ENCODE data around the gene GAB1.

DNA sequence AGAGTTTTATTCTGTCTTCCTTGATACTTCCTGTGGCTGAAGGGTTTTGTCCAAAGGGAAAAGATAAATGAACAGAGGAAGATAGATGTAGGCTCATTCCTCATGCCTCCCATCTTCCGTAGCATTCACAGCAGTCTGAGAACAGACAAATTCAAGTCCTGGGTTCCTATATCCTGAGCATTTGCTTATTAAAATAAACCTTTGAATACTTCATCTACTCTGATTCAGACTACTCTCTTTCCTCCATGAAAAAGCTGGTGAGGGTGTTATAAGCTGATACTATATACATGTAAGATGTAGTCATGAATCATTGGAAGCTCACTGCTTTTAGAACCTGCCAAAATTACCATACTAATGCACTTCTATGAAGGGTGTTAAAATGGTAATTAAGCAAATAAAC is 61.2 kb downstream of the GAB1 start:
- TF ChIP-seq, protein P1, sequence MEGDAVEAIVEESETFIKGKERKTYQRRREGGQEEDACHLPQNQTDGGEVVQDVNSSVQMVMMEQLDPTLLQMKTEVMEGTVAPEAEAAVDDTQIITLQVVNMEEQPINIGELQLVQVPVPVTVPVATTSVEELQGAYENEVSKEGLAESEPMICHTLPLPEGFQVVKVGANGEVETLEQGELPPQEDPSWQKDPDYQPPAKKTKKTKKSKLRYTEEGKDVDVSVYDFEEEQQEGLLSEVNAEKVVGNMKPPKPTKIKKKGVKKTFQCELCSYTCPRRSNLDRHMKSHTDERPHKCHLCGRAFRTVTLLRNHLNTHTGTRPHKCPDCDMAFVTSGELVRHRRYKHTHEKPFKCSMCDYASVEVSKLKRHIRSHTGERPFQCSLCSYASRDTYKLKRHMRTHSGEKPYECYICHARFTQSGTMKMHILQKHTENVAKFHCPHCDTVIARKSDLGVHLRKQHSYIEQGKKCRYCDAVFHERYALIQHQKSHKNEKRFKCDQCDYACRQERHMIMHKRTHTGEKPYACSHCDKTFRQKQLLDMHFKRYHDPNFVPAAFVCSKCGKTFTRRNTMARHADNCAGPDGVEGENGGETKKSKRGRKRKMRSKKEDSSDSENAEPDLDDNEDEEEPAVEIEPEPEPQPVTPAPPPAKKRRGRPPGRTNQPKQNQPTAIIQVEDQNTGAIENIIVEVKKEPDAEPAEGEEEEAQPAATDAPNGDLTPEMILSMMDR (IDR thresholded peaks at IDR 0.05): no peak
- TF ChIP-seq EZH2 (IDR thresholded peaks at IDR 0.05; ENCODE audit: borderline replicate concordance, insufficient read depth, low read depth, low read length, poor library complexity, severe bottlenecking): no peak
